NOMO-1 (cell line): ENCODE measurements around the gene PIAS4.

ENCODE experiments used
- DNase-seq, 2 experiments: peaks; one replicate each; lab custom pipeline; 2025; ENCODE audit not compliant: unreplicated experiment in 2 of 2; lab: John Stamatoyannopoulos, UW

The PIAS4 gene

DNA sequence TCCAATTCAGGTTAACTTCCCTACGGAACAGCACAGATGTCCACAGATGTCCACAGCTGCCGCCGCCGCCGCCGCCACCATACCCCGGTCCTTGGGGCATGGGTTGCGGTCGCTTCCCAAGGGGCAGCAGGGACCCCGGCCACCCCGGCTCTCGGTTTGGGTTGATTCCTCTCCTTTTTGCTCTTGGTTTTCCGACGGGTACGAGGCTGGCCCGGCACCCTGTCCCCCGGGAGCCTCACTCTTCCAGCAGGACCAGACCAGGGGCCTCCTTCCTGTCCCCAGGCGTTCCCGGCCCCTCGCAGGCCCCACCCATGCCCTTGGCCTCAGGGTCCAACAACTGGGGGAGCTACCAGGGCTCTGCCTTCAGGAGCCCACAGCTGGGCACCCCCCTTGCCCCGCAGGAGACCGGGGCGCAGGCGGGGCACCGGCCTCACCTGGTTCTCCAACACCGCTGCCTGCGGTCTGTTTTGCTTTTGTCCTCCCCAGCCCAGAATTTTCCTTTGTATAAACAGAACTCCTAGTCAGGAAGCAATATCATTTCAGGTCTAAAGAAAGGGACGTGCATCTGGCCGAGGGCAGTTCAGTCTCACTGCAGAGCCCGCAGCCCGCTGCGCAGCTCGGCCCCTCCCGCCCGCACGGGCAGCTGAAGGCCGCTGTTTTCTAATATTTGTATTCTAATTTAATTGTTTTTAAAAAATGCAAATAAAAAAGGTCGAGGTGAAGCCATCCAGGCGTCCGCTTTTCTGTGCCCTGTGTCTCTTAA, 31.3 kb downstream of the PIAS4 start:
- DNase-seq, result no peak

DNA sequence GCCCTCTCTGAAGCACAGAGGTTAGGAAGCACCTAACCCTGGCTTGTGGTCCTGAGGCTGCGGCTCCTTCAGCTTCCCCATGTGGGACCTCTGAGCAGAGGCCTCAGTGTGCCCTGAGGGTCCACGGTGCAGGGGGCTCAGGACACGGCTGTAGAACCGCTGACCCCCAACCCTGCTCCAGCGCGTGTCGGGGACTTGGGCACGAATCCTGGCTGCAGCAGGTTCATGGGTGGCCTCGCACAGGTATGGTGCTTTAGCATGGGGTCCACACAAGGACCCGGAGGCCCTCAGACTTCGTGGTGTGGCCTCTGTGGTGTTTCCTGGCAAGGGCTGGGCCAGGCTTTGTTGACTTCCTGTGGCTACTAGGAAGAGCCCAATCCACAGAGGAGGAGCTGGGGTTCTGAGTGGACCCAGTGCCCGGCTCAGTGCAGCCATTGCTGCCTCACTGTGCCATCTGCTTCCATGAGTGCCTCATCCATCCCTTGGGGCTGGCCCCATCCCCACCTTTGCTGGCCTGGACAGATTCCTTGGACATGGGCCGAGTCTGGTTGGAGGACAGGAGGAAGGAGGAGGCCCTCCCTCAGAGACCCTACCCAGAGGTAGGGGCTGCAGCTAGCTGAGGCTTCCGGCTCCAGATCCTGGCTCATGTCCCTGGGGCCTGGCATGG, 34.7 kb downstream of the PIAS4 start:
- DNase-seq, result no peak

DNA sequence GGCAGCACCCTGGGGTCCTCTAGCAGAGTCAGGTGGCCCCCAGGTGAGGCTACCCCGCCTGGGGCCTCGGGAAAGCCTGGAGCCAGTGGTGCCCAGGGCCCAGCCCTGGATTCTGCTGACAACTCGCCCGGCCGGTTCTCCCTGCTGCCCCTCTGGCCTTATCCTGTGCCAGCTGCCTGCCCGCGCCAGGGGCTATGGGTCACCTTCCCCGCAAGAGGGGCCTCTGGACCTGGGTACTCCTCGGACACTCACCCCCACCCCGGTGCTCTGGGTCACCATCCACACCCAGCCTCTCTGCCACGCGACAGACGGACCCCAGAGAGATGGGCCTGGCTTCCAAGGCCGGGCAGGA, 35.2 kb downstream of the PIAS4 start:
- no peak for DNase-seq

DNA sequence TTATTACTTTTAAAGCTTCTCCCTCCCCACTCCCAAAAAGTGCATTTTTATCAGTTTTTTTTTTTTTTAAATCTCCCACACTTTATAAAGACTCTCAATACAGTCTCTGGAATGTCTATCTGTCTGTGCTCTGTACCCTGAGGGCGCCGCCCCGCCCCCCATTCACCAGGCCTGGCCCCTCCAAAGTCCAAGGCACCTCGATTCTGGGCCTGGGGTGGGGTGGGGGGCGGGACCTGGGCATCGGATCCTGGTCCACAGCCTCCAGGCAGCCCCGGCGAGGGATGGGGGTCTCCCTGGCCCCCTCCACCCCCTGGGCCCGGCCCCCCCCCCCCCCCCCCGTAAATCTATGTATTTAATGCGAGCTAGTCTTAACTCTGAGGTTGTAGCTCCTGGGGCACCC, 35.9 kb downstream of the PIAS4 start:
- DNase-seq, result no peak

DNA sequence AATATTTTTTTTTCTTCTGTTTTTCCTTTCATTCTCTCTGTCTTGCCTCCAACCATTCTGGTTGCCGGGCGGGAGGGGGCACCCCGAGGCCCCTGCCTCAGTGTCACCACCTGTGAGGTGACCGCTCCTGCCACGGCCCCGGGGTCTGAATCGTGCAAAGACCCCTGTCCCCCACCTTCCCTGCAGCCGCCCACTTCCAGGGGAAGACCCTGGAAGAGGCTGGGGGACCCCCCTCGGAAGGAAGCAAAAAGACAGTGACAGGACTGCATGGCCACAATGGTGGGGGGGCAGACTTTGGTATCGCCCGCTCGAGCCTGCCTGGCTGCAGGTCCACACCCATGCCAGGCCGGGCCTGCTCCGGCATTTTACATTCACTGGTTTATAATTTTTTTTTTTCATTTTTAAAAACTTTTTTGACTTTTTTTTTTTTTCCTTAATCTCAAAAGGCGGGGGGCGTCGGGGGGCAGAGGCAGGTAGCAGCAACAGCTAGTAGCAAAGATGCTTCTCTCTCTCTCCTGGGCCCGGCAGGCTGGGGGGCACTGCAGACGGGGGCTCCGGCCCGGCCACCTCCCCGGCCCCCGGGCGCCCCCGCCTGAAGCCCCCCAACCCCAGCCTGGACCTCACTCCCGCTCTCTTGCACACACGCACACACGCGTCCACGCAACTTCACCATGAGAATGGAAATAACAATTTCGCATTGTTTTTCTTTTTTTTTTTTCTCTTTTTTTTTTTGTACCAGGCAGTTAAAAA, 36.6 kb downstream of the PIAS4 start:
- DNase-seq, result no peak

DNA sequence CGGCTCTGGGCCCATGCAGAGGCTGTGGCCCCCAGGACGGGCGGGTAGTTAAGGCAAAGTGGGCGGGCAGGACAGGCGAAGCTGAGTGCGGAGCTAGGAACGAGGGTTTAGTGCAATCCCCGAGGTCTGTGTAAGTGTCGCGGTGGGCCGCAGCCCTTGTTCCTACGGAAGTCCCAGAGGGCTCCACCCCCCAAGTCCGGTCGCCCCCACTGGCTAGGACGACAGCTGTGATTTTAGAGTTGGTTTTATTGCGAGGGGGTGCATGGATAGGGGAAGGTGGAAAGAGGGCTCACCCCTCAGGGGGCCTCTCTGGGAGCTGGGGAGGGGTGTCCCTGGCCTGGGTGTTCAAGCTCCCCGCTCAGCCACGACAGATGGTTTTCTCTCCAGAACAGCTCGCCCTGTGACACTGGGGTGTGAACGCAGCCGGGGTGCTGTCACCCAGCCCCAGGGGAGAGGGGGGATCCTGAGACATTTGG, 37.5 kb downstream of the PIAS4 start:
- no peak for DNase-seq

DNA sequence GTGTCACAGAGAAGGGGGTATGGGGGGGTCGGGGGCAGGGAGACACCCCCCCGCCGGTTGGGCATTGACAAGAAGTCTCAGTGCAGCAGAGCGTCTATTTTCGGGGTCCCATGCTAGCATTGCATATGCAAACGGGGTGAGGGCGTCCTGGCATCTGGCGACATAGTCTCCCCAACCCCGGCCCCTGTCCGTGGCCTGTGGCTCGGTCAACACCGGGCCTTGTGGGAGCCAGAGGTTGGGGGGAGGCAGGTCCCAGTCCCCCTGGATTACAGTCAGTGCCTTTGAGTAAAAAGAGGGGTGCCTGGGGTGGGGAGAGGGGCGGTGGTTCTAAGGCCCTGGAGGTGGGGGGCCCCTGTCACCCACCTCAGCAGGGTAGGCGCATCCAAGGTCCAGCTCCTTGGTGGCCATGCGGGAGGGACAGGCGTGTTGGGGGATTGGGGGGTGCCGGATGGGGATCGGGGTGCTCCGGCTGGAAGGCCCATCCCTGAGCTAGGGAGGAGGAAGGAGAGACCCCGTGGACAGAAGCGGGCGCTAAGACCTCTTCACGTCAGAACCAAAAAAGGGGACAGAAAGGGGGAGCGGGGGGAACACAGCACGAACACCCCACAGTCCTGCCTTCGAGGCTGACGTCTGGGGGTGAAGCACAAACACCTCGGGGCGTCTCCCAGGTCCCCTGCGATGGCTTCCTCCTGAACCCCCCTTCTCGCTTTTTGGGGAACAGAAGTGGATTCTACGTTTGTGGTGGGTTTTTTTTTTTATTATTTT, 38.2 kb downstream of the PIAS4 start:
- DNase-seq, result no peak

DNA sequence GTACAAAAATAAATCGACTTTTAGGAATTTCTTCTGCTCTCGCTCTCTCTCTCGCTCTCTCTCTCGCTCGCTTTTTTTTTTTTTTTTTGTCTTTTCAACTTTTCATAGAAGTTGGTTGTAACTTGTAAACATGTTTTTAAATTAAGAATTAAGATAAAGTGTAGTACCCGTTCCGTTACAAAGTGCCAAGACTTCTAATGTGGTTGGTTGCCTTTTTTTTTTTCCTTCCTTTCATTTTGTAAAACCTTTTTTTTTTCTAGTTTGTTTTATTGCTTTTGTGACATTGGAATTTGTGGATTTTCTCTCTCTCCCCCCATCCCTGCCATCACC, 38.8 kb downstream of the PIAS4 start:
- DNase-seq, result no peak

DNA sequence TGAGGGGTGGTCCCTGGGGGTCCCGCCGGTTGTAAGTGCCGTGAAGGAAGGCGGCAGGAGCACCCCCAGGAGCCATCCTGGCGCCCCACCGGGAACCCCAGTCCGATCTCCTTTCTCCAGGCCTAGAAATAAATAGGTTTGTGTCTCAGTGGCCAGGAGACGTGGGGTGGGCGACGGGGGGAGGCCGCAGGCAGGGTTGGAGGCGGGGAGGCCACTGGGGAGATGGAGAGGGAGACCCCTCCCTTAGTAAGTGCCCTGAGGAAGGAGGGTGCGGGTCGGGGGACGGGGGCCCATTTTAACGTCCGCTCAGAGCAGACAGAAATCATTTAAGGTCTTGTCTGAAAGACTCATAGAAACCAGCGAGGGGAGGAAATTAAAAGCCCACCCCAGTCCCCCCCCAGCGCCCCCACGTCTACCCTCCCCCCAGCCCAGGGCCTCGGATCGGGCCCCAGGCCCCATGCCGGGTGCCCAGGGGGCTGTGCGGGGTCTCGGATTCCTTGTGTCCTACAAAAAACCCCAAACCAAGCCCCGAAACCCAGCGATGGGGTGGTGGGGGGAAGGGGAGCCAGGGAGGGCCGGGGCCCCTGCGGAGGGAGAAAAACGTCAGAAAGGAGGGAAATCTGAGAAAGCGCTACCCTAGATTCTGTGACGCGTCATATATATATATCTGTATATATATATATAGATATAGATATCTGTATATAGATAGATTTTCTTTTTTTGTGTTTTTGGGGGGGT, 39.6 kb downstream of the PIAS4 start:
- no peak for DNase-seq

DNA sequence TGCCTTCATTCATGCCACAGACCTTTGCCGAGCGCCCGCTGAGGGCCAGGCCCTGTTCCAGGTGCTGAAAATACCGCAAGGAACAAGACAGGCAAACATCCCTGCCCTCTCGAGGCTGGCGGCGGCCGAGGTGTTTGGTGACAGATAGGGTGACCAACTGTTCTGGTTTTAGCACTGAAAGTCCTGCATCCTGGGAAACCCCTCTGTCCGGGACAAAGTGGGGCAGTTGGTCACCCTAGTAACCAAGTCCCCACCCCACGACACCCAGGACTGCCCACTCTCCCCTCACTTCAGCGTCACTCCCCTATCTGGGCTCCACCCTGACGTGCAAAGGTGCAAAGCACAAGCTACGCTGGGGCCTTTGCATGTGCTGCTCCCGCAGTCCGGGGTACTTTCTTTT, 41.9 kb downstream of the PIAS4 start:
- no peak for DNase-seq

DNA sequence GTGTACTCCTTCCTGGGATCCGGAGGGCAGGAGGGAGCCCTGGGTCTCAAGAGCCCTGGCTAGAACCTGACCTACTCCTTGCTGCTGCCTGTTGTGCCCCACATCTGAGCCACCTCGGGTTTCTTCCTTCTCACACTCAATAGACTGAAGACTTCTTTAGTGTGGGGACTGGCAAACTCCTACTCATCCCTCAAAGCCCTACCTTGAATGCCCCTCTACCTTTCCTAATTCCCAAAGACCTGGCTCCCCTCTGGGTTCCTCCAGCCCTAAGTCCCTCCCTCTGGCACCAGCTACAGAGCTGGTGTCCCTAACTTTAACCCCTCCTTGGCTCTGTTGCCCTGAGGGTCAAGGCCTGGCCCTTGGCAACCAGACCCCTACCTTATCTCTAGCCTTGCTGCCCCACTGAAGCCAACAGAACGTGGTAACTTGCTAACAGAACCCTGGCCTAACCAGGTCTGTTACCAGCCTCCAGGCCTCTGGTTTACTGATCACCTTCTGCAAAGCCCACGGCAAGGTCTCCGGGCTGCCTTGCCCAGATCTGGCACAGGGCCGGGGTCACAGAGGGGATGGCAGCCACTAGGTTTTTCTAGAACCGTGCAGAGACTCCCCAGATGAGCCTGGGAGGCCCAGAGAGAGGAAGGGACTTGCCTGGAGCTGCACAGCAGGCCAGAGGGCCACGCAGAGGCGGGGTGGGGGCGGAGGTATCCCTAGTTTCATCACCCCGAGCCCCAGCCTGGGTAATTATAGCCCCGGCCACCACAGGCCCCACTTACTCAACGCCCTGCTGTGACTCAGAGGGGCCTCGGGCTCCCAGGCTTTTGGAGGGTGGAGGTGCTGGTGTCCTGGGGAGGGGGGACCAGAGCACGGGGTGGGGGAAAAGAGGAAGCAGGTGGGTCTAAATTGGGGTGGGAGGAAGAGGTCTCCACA, 43.9 kb downstream of the PIAS4 start:
- DNase-seq, result peak; percentile 92 to 96

DNA sequence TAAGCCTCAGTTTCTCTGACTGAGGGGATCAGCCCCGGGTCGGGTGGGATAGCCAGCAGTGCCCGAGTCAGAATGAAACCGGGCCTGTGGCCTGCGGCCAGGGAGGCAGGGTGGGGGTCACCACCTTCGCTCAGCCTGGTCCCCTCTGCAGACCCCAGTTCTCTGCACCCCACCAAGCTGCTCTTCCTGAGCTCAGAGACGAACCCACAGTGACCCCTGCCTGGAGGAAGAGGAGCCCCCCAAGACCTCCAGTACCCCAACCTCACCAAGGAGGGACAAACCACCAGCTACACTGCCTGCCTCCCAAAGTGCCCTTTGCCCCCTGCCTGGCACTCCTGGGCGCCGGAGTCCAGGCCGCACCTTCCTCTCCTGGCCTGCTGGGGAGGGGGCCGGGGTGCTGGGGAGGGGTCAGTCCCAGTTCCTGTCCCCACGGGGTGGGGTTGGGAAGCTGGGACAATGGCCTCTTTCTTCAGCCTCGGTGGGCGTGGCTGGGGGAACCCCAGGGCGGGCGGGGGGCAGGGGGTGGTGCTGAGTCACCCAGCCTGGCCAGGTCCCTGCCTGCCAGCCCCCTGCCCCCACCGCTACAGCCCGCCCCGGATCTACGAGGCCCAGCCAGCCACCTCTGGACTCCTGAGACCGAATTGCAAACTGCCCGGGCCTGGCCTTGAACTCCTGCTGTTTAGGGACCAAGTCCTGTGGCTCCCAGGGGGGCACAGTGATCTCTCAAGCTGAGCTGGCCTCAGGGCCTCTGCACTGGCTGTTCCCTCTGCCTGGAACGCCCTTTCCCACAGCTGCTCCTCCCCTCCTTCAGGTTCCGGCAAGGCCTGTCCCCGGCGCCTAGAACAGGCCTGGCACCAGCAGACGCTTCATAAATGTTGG, 44.8 kb downstream of the PIAS4 start:
- peak; percentile 79 to 80 for DNase-seq

DNA sequence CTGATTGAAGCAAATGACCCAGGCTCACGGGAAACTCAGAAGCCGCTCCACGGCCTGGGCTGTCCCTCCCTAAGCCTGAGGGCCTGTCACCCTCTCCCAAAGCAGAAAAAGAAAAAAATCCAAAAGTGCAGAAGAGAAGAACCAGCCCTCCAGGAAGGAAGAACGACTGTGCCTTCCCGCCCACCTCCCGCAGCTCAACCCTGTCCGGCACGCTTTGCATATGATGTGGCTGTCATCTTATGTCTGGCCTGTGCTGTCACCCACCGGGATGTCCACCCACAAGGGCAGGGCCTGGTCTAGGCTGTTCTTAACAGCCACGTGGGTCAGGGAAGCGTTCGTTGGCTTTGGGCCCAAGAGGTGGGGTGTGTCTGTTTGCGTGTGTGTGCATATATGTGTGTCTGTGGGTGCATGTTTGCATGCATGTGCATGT, 45.5 kb downstream of the PIAS4 start:
- DNase-seq, result peak; percentile 45 to 62

DNA sequence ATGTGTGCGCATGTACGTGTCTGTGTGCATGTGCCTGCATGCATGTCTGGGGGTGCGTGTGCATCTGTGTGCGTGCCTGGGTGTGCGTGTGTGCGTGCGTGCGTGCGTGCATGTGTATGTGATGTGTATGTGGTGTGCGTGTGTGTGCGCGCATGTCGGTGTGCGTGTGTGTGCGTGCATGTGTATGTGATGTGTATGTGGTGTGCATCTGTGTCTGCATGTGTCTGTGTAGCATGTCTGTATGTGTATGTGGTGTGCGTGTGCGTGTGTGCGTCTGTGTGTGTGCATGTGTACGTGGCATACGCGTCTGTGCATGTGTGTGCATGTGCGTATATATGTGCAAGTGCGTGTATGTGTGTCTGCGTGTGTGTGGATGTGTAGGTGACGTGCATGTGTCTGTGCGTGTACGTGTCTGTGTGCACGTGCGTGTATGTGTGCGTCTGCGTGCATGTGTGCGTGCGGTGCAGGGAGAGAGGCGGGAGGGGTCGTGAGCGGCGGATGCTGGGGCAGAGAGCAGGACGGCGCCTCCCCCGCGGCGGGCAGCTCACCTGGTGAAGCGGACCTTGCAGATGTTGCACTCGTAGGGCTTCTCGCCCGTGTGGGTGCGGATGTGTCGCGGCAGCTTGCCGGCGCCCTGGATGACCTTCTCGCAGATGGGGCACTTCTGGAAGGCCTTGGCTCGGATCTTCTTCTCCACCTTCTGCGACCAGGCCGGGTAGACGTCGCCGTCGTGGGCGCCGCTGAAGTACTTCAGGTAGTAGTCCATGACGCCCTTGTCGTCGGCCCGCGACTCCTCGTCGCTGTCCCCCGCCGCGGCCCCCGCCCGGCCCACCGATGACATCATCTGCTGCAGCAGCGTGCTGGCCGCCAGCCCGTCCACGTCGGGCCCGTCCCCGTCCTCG, 46.1 kb downstream of the PIAS4 start:
- no peak for DNase-seq

DNA sequence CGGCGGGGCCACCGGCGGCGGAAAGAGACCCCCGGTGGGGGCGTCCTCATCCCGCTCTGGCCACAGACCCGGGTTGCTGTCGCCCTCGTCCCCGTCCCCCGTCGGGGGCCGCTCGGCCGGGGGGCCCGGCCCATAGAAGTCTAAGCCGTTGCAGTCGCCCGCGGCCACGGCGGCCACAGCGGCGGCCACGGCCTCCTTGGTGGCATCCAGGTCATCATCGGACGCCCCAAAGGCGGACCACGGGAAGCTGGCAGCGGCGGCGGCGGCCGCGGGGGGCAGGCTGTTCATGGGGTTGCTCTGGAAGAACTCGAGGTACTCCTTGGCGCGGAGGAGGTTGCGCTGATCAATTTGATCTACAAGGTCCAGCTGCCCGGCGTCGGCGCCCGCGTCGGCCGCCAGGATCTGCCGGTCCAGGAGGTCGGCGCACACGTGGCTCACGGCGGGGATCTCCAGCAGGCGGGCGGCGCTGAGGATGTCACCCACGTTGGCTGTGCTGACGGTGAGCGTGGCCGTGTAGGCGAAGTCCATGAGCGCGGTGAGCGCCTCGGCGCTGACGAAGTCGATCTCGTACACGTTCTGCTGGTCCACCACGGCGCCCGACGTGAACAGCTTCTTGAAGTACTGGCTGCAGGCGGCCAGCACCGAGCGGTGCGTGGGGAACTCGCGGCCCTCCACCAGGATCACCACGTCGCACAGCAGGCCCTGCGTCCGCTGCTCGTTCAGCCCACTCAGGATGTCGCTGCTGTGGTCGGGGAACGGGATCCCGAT, 47.1 kb downstream of the PIAS4 start:
- DNase-seq, result no peak

DNA sequence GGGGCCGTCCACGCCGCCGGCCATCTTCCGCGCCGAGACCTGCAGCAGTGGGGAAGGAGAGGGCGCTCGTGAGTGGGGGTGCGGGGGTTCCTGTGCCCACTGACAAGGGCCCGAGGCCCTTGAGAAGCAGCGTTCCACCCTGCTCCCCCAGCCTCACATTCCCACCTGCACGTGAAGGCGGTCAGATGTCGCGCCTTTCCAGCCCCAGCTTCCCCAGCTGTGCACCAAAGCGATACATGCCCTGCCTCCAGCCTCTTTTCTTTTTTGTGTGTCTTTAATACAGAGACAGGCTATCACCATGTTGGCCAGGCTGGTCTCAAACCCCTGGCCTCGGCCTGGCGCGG, 47.6 kb downstream of the PIAS4 start:
- no peak for DNase-seq
